OCI-LY3 (cell line): ENCODE data around the gene RAP2A.

ENCODE experiments used
- H2AFZ ChIP-seq: fragments of 200-600, 300-600 bp; shearing (Covaris generic); 2 replicates; pipeline ENCODE4 v1.6.0; 2014; ENCODE audit warnings: antibody characterized with exemption, low read depth, low read length
- H3K27ac ChIP-seq: fragments of 200-600, 300-600 bp; sonication (generic); 2 replicates; pipeline ENCODE4 v1.5.1; 2014; ENCODE audit warnings: mild to moderate bottlenecking, low read length, moderate library complexity, mixed read lengths
- H3K27me3 ChIP-seq: fragments of 200-600, 300-600 bp; sonication (generic); 2 replicates; pipeline ENCODE4 v1.6.1; 2014; ENCODE audit warnings: low read depth, low read length, mixed read lengths
- H3K36me3 ChIP-seq: fragments of 200-600, 300-600 bp; sonication (generic); replicated peaks from 2 replicates; pipeline ENCODE3; 2014; ENCODE audit warnings: low read depth, low read length, mixed read lengths
- H3K4me1 ChIP-seq: fragments of 300-600, 200-600 bp; sonication (generic); 2 replicates; pipeline ENCODE4 v1.6.1; 2014; ENCODE audit warnings: low read length, mixed read lengths
- H3K4me2 ChIP-seq: fragments of 200-600, 300-600 bp; sonication (generic); 2 replicates; pipeline ENCODE4 v1.6.1; 2014; ENCODE audit warnings: low read length, mixed read lengths
- H3K4me3 ChIP-seq: fragments of 300-600, 200-600 bp; sonication (generic); 2 replicates; pipeline ENCODE4 v1.5.1; 2014; ENCODE audit warnings: antibody characterized with exemption, mild to moderate bottlenecking, low read length, moderate library complexity
- H3K79me2 ChIP-seq: fragments of 300-600, 200-600 bp; shearing (Covaris generic); 2 replicates; pipeline ENCODE4 v1.6.1; 2014; ENCODE audit warnings: mild to moderate bottlenecking, low read length, mixed read lengths
- H3K9ac ChIP-seq: fragments of 300-600, 200-600 bp; shearing (Covaris generic); 2 replicates; pipeline ENCODE4 v1.6.0; 2014; ENCODE audit warnings: mild to moderate bottlenecking, low read length, moderate library complexity
- H3K9me3 ChIP-seq: fragments of 200-600, 300-600 bp; shearing (Covaris generic); 2 replicates; pipeline ENCODE4 v1.6.1; 2014; ENCODE audit warnings: low read length, mixed read lengths; ENCODE audit not compliant: insufficient read depth
- H4K20me1 ChIP-seq: fragments of 200-600, 300-600 bp; sonication (generic); 2 replicates; pipeline ENCODE4 v1.6.1; 2016; ENCODE audit warnings: low read length, mixed read lengths; ENCODE audit not compliant: insufficient read depth
- EZH2phosphoT487 ChIP-seq: fragments of 200-600 bp; shearing (Covaris generic); IDR thresholded peaks from 2 replicates; pipeline ENCODE4 v1.6.1; 2018; ENCODE audit warnings: antibody characterized with exemption, mixed run types, low read depth
- TF ChIP-seq, protein P1 (sequence below): fragments of 200-600, 300-600 bp; sonication (generic); IDR thresholded peaks from 2 replicates; pipeline ENCODE4 v1.5.1; 2014; ENCODE audit warnings: antibody characterized with exemption, low read length, low read depth

The RAP2A gene

GRCh38 chr13:97466722-97467121, 32.8 kb downstream of the RAP2A start:
- no peak overlapping the region for H3K4me3 ChIP-seq
- H3K9me3 ChIP-seq = no peaks in the 10 kb centered on the region
- no peaks in the 10 kb centered on the region for H3K36me3 ChIP-seq
- no peak overlapping the region for H3K9ac ChIP-seq
- H3K27ac ChIP-seq = no peak overlapping the region
- H3K4me1 ChIP-seq = no peaks in the 10 kb centered on the region
- H3K79me2 ChIP-seq = peaks cover 9% of the 10 kb centered on the region
- no peaks in the 10 kb centered on the region for H4K20me1 ChIP-seq
- H3K27me3 ChIP-seq = no peaks in the 10 kb centered on the region
- H2AFZ ChIP-seq = no peak overlapping the region
- H3K4me2 ChIP-seq = no peak overlapping the region
- no peak for TF ChIP-seq EZH2phosphoT487
- TF ChIP-seq, protein P1, sequence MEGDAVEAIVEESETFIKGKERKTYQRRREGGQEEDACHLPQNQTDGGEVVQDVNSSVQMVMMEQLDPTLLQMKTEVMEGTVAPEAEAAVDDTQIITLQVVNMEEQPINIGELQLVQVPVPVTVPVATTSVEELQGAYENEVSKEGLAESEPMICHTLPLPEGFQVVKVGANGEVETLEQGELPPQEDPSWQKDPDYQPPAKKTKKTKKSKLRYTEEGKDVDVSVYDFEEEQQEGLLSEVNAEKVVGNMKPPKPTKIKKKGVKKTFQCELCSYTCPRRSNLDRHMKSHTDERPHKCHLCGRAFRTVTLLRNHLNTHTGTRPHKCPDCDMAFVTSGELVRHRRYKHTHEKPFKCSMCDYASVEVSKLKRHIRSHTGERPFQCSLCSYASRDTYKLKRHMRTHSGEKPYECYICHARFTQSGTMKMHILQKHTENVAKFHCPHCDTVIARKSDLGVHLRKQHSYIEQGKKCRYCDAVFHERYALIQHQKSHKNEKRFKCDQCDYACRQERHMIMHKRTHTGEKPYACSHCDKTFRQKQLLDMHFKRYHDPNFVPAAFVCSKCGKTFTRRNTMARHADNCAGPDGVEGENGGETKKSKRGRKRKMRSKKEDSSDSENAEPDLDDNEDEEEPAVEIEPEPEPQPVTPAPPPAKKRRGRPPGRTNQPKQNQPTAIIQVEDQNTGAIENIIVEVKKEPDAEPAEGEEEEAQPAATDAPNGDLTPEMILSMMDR = no peak

GRCh38 chr13:97468331-97468730, 34.4 kb downstream of the RAP2A start:
- H3K36me3 ChIP-seq = no peaks in the 10 kb centered on the region
- H3K27ac ChIP-seq = no peak overlapping the region
- H3K4me3 ChIP-seq = no peak overlapping the region
- H2AFZ ChIP-seq = no peak overlapping the region
- TF ChIP-seq EZH2phosphoT487 = no peak
- TF ChIP-seq, protein P1 = no peak
- no peaks in the 10 kb centered on the region for H4K20me1 ChIP-seq
- no peaks in the 10 kb centered on the region for H3K9me3 ChIP-seq
- no peaks in the 10 kb centered on the region for H3K79me2 ChIP-seq
- H3K9ac ChIP-seq = no peak overlapping the region
- no peaks in the 10 kb centered on the region for H3K4me1 ChIP-seq
- H3K4me2 ChIP-seq = no peak overlapping the region
- H3K27me3 ChIP-seq = no peaks in the 10 kb centered on the region

DNA sequence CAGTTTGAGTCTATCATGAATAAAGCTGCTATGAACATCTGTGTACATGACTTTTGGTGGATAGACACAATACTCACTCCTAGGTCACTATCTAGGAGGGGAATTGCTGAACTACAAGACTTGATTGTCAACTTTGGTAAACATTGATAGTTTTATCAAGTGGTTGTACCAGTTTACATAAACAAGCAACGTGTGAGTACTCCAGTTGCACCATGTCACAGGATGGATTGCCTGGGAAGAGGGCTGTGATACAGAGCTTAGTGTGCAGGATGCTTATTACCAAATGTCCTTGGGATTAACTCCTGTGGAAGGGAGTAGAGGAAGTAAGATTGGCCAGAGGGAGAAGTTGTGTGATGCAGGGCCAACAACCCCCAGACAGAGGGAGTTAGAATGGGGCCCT, 37.7 kb downstream of the RAP2A start:
- Histone ChIP-seq H3K4me3 (no peak overlapping the region), H4K20me1 (no peaks in the 10 kb centered on the region), H3K27me3 (no peaks in the 10 kb centered on the region), H3K4me1 (no peaks in the 10 kb centered on the region), H3K9me3 (no peaks in the 10 kb centered on the region), H3K27ac (no peak overlapping the region), H3K9ac (no peak overlapping the region), H3K36me3 (no peaks in the 10 kb centered on the region), H3K4me2 (no peak overlapping the region), H3K79me2 (no peaks in the 10 kb centered on the region), H2AFZ (no peak overlapping the region)
- TF ChIP-seq, protein P1 = no peak
- no peak for TF ChIP-seq EZH2phosphoT487

GRCh38 chr13:97474349-97474980, 40.5 kb downstream of the RAP2A start:
- Histone ChIP-seq H3K27me3 (no peaks in the 10 kb centered on the region), H3K9me3 (no peaks in the 10 kb centered on the region), H3K4me1 (no peaks in the 10 kb centered on the region; the same call in 1 of the 2 replicates), H3K9ac (no peak overlapping the region), H3K27ac (no peak overlapping the region), H3K36me3 (no peaks in the 10 kb centered on the region), H4K20me1 (no peaks in the 10 kb centered on the region), H2AFZ (no peak overlapping the region), H3K4me3 (no peak overlapping the region), H3K4me2 (no peak overlapping the region), H3K79me2 (no peaks in the 10 kb centered on the region)
- TF ChIP-seq, protein P1 = no peak
- no peak for TF ChIP-seq EZH2phosphoT487
